GM19099 (cell line): Measurements from ENCODE around the gene LDB2.

Source experiments
- POLR2A ChIP-seq: IDR thresholded peaks from 3 replicates; pipeline ENCODE4 v1.6.1; 2011; ENCODE audit warnings: low read depth; ENCODE audit not compliant: insufficient read length; ENCODE audit errors: extremely low read depth

The LDB2 gene

GRCh38 chr4:16686195-16686594 is 212.2 kb downstream of the LDB2 start:
- no peak for TF ChIP-seq POLR2A

GRCh38 chr4:16685536-16685935 is 212.9 kb downstream of the LDB2 start:
- TF ChIP-seq POLR2A, result no peak

GRCh38 chr4:16684935-16685334 is 213.5 kb downstream of the LDB2 start:
- no peak for TF ChIP-seq POLR2A

GRCh38 chr4:16684097-16684496 is 214.3 kb downstream of the LDB2 start:
- TF ChIP-seq POLR2A, result no peak

GRCh38 chr4:16682975-16683374 is 215.5 kb downstream of the LDB2 start:
- TF ChIP-seq POLR2A, result no peak

- no peak for TF ChIP-seq POLR2A
Measured at GRCh38 chr4:16677001-16677944, 221.2 kb downstream of the LDB2 start.

GRCh38 chr4:16676230-16676770 is 222.1 kb downstream of the LDB2 start:
- TF ChIP-seq POLR2A, result no peak

- TF ChIP-seq POLR2A, result no peak
Measured at GRCh38 chr4:16674082-16674481, 224.4 kb downstream of the LDB2 start.

- TF ChIP-seq POLR2A, result no peak
Measured at GRCh38 chr4:16672421-16672820, 226.0 kb downstream of the LDB2 start.

- TF ChIP-seq POLR2A, result no peak
Measured at GRCh38 chr4:16671741-16672140, 226.7 kb downstream of the LDB2 start.

- no peak for TF ChIP-seq POLR2A
Measured at GRCh38 chr4:16670727-16671126, 227.7 kb downstream of the LDB2 start.

GRCh38 chr4:16669036-16669435 is 229.4 kb downstream of the LDB2 start:
- no peak for TF ChIP-seq POLR2A

- TF ChIP-seq POLR2A, result no peak
Measured at GRCh38 chr4:16668488-16668887, 230.0 kb downstream of the LDB2 start.

- no peak for TF ChIP-seq POLR2A
Measured at GRCh38 chr4:16667464-16667863, 231.0 kb downstream of the LDB2 start.

GRCh38 chr4:16665942-16666551 is 232.4 kb downstream of the LDB2 start:
- TF ChIP-seq POLR2A, result no peak

GRCh38 chr4:16663732-16664131 is 234.7 kb downstream of the LDB2 start:
- no peak for TF ChIP-seq POLR2A
